Pancreas (tissue), 10 donors: ENCODE results near the gene ZGRF1. TPM values are rescaled to one million over a fixed set of nuclear protein-coding genes. Genes with fewer than 3 reads are reported as not detected.

ENCODE experiments used
- ATAC-seq, 4 donors: fragments of 200-7000 bp; cut with Tn5 transposase; one replicate each; pipeline versions ENCODE4 v1.8.0 to v1.9.1; 2020; ENCODE audit warnings: mild to moderate bottlenecking in 4 of 4, moderate library complexity in 4 of 4
- DNase-seq, 6 donors: peaks; one replicate each; pipeline ENCODE4 v3.0.0-alpha.2; 2020
- FAIRE-seq: peaks from 2 replicates; lab custom pipeline; 2012; peaks lifted over from hg19 to GRCh38; lab: Jason Lieb, UNC
- H3K27ac ChIP-seq, 4 donors: fragments of 200-600 bp; sonication (generic); 1 replicate in 3 of 4; 2 replicates in 1 of 4; pipeline versions ENCODE4 v1.5.0 to v1.8.0; 2020
- H3K27me3 ChIP-seq, 4 donors: fragments of 200-600 bp; one replicate each; pipeline ENCODE4 v1.8.0; 2021
- H3K36me3 ChIP-seq, 3 donors: fragments of 200-600 bp; sonication (generic) in 1 of 3; one replicate each; pipeline versions ENCODE4 v1.5.0 to v1.8.0; 2020 to 2021
- H3K4me1 ChIP-seq, 3 donors: fragments of 200-600 bp; one replicate each; pipeline ENCODE4 v1.8.0; 2021
- H3K4me3 ChIP-seq, 4 donors: fragments of 200-600 bp; sonication (generic) in 2 of 4; one replicate each; pipeline versions ENCODE4 v1.5.0 to v1.8.0; 2020 to 2021
- H3K9me3 ChIP-seq, 4 donors: fragments of 200-600 bp; one replicate each; pipeline ENCODE4 v1.8.0; 2021
- CTCF ChIP-seq, 4 donors: fragments of 200-600 bp; sonication (generic) in 3 of 4; IDR thresholded peaks; one replicate each; pipeline versions ENCODE4 v1.5.0 to v1.8.0; 2021; ENCODE audit warnings: antibody characterized with exemption in 4 of 4
- WGBS, 2 donors: extraction: QIAGEN DNeasy Blood & Tissue Kit; methylation state at CpG; one replicate each; pipeline ENCODE4 v1.1.7; 2013; 5-methylcytosine and 5-hydroxymethylcytosine counted together
- intact Hi-C, 3 donors: fragments of 100-400 bp; cut with DNase I; formaldehyde crosslinking; loops; one replicate each; pipeline versions ENCODE4 v1.11.1 to v1.14.2; 2022
- polyA plus RNA-seq, 2 donors: library from polyadenylated mRNA; stranded (reverse); fragments of 200-250 nt; gene quantifications; one replicate each; pipeline ENCODE4 v1.2.3, GENCODE V29; 2013
- total RNA-seq, 6 donors: library from RNA; stranded (reverse); fragmentation: NEBNext Ultra II Directional in 4 of 6; extraction: Animal tissue kit (Norgen Biotek cat#: 25700) in 4 of 6; gene quantifications; one replicate each; pipeline versions ENCODE4 v1.2.1 to v1.2.4, GENCODE V29; 2021 to 2023
- donor health status: healthy with polysubstance abuse.
- donor health status: DM: no; HTN: no; CAD: no; lungs with moderate emphysema.
- donor health status: DM: no; HTN: no; CAD: no.
- donor health status: control.
- donor health status: control.
- donor health status: Bipolar disorder and iron deficiency.
- donor health status: DM: yes; HTN: yes; CAD: no.
- donor health status: DM: no; HTN: no; CAD: no.
- donor health status: DM: no; HTN: no; CAD: no.
- donor health status: DM: yes; HTN: yes; CAD: no.

ZGRF1 gene
- total and polyA plus RNA-seq, 8 donors: 0.82 to 4.9 (median 1.9) TPM

- no peak overlapping the region for H3K4me3 ChIP-seq
- DNase-seq (peak in 1 of 6 donors; percentile 12), ATAC-seq (no peak), FAIRE-seq (no peak)
- H3K27me3 ChIP-seq: peaks cover 9 to 79% (median 37%) of the 10 kb centered on the region in 4 donors
- intact Hi-C loops: no loop called here
- no peaks in the 10 kb centered on the region for H3K36me3 ChIP-seq
- TF ChIP-seq CTCF (IDR thresholded peaks at IDR 0.05): no peak
- no peaks in the 10 kb centered on the region for H3K9me3 ChIP-seq
- WGBS, 2 donors: 6 to 7% methylated on average over 20 of the region's 20 CpGs
- H3K27ac ChIP-seq: no peak overlapping the region
- H3K4me1 ChIP-seq: peaks cover 4 to 16% (median 16%) of the 10 kb centered on the region in 3 donors
Observed at GRCh38 chr4:112517067-112517634, 119.6 kb downstream of the ZGRF1 start.

- H3K4me1 ChIP-seq: peaks cover 4 to 16% (median 16%) of the 10 kb centered on the region in 3 donors
- DNase-seq: peak in 3 of 6 donors; percentile 21 to 67 (median 66)
- no peak overlapping the region for H3K27ac ChIP-seq
- H3K27me3 ChIP-seq: peaks cover 14 to 79% (median 39%) of the 10 kb centered on the region in 4 donors
- intact Hi-C loops: no loop called here
- no peaks in the 10 kb centered on the region for H3K9me3 ChIP-seq
- ATAC-seq: peak; percentile 42 to 57 (median 46)
- no peaks in the 10 kb centered on the region for H3K36me3 ChIP-seq
- FAIRE-seq: no peak
- peak overlapping the region in 2 of 4 donors; percentile 42 to 70 for H3K4me3 ChIP-seq
- 1 to 2% methylated on average over 42 to 55 of the region's 55 CpGs for WGBS, 2 donors
- TF ChIP-seq CTCF (IDR thresholded peaks at IDR 0.05): no peak
Observed at GRCh38 chr4:112516471-112517066, 120.1 kb downstream of the ZGRF1 start.

- FAIRE-seq: no peak
- TF ChIP-seq CTCF (IDR thresholded peaks at IDR 0.05): no peak
- Histone ChIP-seq H3K27me3 (peaks cover 17 to 80% (median 41%) of the 10 kb centered on the region in 4 donors), H3K36me3 (no peaks in the 10 kb centered on the region), H3K27ac (no peak within 1 kb of the TSS), H3K4me1 (peaks cover 4 to 16% (median 16%) of the 10 kb centered on the region in 3 donors), H3K4me3 (peak within 1 kb of the TSS; percentile 27 to 70 (median 38)), H3K9me3 (no peaks in the 10 kb centered on the region)
- 1 to 2% methylated on average over 13 to 15 of the region's 15 CpGs for WGBS, 2 donors
- DNase-seq: no peak
- no peak for ATAC-seq
- intact Hi-C loops: no loop called here
Observed at GRCh38 chr4:112516066-112516470, 120.6 kb downstream of the ZGRF1 start, which contains the start of gene NEUROG2. NEUROG2 (minus strand) TSS chr4:112516180; CDS start chr4:112515475, 705 bp downstream.

- no peak overlapping the region for H3K27ac ChIP-seq
- H3K4me3 ChIP-seq: peak overlapping the region; percentile 27 to 70 (median 38)
- H3K9me3 ChIP-seq: no peaks in the 10 kb centered on the region
- intact Hi-C loops: no loop called here
- peak; percentile 58 to 78 (median 76) for ATAC-seq
- no peak for FAIRE-seq
- whole genome bisulfite sequencing, 2 donors: 1% methylated on average over 88 to 96 of the region's 96 CpGs
- no peaks in the 10 kb centered on the region for H3K36me3 ChIP-seq
- H3K4me1 ChIP-seq: peaks cover 4 to 19% (median 18%) of the 10 kb centered on the region in 3 donors
- peak in 3 of 6 donors; percentile 28 to 79 (median 72) for DNase-seq
- peaks cover 17 to 83% (median 44%) of the 10 kb centered on the region in 4 donors for H3K27me3 ChIP-seq
- no peak for TF ChIP-seq CTCF (IDR thresholded peaks at IDR 0.05)
Observed at GRCh38 chr4:112515198-112516065, 121.3 kb downstream of the ZGRF1 start.
